COLO668 (cell line): ENCODE measurements around the gene PPY.
A peak's percentile ranks its signal among the peaks of the same experiment; 100 is the strongest.
"Not testable (repeated sequence)": the region's sequence is repeated elsewhere in the genome, so short reads cannot be mapped to it uniquely, and the experiment has no call there.

Experiments used
- DNase-seq: peaks from one replicate; lab custom pipeline; 2025; ENCODE audit not compliant: unreplicated experiment; lab: John Stamatoyannopoulos, UW

PPY gene

GRCh38 chr17:43966276-43966675, 24.0 kb upstream of the PPY start:
- no peak for DNase-seq

GRCh38 chr17:43962479-43962878, 20.2 kb upstream of the PPY start:
- no peak for DNase-seq

- DNase-seq: no peak
These were observed 19.7 kb upstream of the PPY start for GRCh38 chr17:43961954-43962353.

GRCh38 chr17:43961292-43961691, 19.0 kb upstream of the PPY start:
- not testable (repeated sequence) for DNase-seq

GRCh38 chr17:43958748-43959352, 16.6 kb upstream of the PPY start:
- DNase-seq: no peak

- no peak for DNase-seq
These were observed 13.9 kb upstream of the PPY start for GRCh38 chr17:43956222-43956621.

- DNase-seq: no peak
These were observed 11.5 kb upstream of the PPY start, which contains the start of gene PYY for GRCh38 chr17:43953746-43954145. PYY (minus strand) TSS chr17:43953940; CDS start chr17:43953483, 457 bp downstream.

- no peak for DNase-seq
These were observed 10.7 kb upstream of the PPY start for GRCh38 chr17:43952724-43953666.

- DNase-seq: no peak
These were observed 10.1 kb upstream of the PPY start for GRCh38 chr17:43952351-43952723.

- DNase-seq: no peak
These were observed 9.5 kb upstream of the PPY start for GRCh38 chr17:43951750-43952149.

GRCh38 chr17:43950554-43950953, 8.3 kb upstream of the PPY start:
- no peak for DNase-seq

- DNase-seq: no peak
These were observed 7.5 kb upstream of the PPY start for GRCh38 chr17:43949781-43950180.

GRCh38 chr17:43946781-43947180, 4.5 kb upstream of the PPY start:
- DNase-seq: no peak

GRCh38 chr17:43945074-43945829, 3.0 kb upstream of the PPY start:
- DNase-seq: no peak

- DNase-seq: peak; percentile 17
These were observed 1.6 kb downstream of the PPY start for GRCh38 chr17:43940630-43941029.

- DNase-seq: no peak
These were observed 2.4 kb downstream of the PPY start for GRCh38 chr17:43939886-43940285.

GRCh38 chr17:43939452-43939851, 2.8 kb downstream of the PPY start:
- not testable (repeated sequence) for DNase-seq

- DNase-seq: no peak
These were observed 3.5 kb downstream of the PPY start for GRCh38 chr17:43938838-43939182.

- no peak for DNase-seq
These were observed 5.8 kb downstream of the PPY start for GRCh38 chr17:43936434-43936833.

- no peak for DNase-seq
These were observed 6.4 kb downstream of the PPY start for GRCh38 chr17:43935926-43936261.

GRCh38 chr17:43935204-43935925, 6.9 kb downstream of the PPY start:
- no peak for DNase-seq
